GM19324 (cell line): ENCODE results near the gene SPIN1.

Experiments used
- ATAC-seq: cut with Tn5 transposase; IDR thresholded peaks from one replicate; pipeline ENCODE4 v1.9.1; 2021; ENCODE audit warnings: mild to moderate bottlenecking, moderate library complexity; ENCODE audit not compliant: unreplicated experiment, low FRiP score

Gene SPIN1

DNA sequence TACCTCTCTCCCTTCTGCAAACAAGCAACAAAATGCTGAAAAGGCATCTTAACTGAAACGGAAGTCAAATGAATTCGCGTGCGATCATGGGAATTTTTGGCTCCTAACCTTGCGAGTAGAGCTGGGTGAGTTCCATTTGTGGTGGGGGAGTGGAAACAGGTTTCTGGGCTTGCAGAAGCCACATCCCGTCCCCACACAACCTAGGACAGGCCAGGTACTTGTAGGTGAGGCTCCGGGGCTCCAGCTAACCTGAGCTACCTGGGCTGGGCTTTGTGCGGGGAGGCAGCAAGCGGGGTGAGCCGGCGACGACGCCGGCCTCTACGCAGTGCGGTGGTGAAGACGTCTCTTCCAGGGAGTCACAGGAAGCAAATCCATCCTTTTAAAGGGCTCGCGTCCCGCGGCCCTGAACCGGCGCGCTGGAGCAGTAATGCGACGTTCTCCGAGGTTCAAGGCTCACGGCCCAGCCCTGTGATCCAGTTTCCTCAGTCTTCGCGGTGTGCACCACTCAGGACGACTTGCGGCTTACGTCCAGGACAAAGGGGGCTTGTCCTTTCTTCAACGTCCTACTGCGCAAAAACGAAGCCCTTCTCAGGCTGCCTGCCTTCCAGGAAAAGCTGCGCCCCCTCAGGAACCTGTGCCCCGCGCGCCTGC, 567 bp upstream of the SPIN1 start:
- ATAC-seq = no peak

- ATAC-seq = peak; percentile 16
Observed at GRCh38 chr9:88388886-88389605, 802 bp downstream of the SPIN1 start.

DNA sequence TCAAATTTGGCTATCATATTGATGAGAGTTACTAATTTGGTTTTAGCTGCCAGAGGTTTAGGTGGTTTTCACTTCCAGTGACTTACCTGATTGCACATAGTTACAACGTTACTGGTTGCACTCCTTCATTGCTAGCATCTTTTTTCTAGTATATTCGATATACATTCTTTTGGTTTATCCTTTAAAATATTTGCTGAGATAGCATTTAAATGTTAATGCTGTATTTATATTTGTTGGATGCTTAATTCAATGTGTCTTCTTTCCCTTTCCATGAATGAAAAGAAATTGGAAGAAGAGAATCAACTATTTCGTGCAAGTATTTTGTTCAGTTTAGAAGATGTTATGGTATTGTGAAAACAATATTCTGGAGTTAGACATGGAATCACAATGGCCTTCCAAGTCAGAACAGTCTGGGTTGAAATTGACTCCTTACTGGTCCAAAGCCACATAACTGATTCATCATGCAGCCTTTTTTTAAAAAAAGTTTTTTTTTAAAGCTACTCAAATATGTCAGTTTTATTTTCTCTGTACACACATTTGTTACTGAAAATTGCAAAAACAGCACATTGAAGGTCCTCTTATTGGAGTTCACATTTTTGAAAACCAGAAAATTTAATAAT, 2.2 kb downstream of the SPIN1 start:
- no peak for ATAC-seq

GRCh38 chr9:88391236-88391635, 3.0 kb downstream of the SPIN1 start:
- no peak for ATAC-seq

- no peak for ATAC-seq
Observed at GRCh38 chr9:88391921-88392320, 3.7 kb downstream of the SPIN1 start.

GRCh38 chr9:88392549-88392948, 4.3 kb downstream of the SPIN1 start:
- ATAC-seq = no peak

- ATAC-seq = no peak
Observed at GRCh38 chr9:88396836-88397577, 8.8 kb downstream of the SPIN1 start.

- ATAC-seq = no peak
Observed at GRCh38 chr9:88398016-88398415, 9.8 kb downstream of the SPIN1 start.

GRCh38 chr9:88399966-88400365, 11.7 kb downstream of the SPIN1 start:
- ATAC-seq = no peak

GRCh38 chr9:88403340-88403739, 15.1 kb downstream of the SPIN1 start:
- no peak for ATAC-seq

GRCh38 chr9:88406051-88406450, 17.8 kb downstream of the SPIN1 start:
- ATAC-seq = no peak

- ATAC-seq = no peak
Observed at GRCh38 chr9:88411471-88411870, 23.2 kb downstream of the SPIN1 start.

- no peak for ATAC-seq
Observed at GRCh38 chr9:88414298-88414697, 26.1 kb downstream of the SPIN1 start.

DNA sequence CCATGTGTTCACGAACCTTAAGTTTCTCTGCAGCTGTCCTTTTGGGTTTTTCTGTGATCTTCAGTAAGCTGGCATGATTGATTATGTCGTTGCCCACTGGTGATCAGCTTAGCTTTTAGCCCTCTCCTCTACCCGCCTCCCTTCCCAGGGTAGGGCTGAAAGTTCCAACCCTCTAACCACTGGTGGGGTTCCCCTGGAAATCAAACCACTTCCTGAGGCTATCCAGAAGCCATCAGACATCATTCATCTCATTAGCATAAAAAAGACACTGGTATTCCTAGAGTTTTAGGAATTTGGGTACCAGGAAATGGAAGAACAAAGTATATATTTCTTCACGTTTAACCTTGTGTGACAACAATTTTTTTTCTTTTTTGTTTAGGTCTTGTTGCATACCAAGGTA, 29.8 kb downstream of the SPIN1 start:
- no peak for ATAC-seq

DNA sequence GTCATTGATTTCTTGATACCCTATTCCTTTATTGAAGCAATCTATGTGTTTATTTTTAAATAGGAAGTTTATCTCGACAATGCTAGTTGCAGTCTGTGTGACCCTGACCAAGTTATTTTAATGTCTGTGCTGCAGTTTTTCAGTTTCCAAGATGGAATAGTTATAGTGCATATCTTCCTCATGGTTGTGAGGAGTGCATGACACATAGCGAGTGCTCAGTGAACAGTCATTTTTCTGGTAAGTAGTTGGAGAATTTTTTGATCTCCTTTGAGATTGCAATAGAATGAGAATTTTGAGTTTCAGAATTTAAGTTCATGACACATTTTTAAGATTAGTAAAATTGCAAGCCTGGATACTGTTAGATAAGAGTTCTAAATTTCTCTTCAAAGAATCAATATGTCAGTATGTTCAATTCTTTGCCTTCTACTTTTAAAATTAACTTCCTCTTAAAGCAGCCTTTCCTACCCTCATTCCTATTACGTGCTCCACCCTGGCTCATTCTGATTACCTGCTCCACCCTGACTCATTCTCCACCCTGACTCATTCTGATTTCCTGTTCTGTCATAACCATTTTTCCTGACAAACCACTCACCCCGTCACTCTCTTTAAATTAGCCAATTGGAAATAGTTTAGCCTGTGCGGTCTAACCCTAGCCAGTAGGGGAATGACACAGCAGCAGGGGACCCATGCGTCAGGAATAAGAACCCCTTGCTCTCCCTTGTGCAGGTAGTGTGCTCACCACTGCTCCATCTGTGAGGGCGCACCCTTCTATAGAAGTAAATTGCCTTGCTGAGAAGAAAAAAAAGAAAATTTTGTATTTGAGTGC, 30.7 kb downstream of the SPIN1 start:
- ATAC-seq = no peak

DNA sequence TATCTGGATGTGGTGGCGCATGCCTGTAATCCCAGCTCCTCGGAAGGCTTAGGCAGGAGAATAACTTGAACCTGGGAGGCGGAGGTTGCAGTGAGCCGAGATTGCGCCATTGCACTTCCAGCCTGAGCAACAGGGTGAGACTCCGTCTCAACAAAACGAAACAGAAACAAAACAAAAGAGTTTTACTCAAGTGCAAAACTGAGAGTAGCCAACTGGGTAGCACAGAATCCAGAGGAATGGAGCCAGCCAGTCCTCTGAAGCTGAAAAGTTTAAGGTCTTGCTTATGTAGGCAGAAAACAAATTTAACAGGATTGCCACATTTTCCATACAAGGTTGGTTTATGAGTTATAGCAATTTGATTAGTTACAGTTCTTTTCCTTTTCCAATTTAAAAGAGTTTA, 32.0 kb downstream of the SPIN1 start:
- no peak for ATAC-seq

- ATAC-seq = no peak
Observed at GRCh38 chr9:88421348-88421747, 33.1 kb downstream of the SPIN1 start.

DNA sequence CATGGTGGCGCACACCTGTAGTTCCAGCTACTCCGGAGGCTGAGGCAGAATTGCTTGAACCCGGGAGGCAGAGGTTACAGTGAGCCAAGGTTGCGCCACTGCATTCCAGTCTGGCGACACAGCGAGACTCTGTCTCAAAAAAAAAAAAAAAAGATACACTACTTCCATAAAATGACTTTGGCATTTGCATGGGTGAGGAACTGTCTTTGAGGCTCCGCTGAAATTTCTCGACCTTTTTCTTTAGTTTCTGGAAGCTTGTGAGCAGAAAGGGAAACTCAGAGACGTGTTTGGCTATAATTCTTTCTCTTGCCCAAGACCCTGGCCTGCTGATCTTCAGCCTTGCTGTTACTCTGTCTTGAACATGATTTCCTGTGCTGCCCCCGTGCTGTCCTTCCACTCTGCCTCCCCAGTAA, 37.3 kb downstream of the SPIN1 start:
- ATAC-seq = no peak

DNA sequence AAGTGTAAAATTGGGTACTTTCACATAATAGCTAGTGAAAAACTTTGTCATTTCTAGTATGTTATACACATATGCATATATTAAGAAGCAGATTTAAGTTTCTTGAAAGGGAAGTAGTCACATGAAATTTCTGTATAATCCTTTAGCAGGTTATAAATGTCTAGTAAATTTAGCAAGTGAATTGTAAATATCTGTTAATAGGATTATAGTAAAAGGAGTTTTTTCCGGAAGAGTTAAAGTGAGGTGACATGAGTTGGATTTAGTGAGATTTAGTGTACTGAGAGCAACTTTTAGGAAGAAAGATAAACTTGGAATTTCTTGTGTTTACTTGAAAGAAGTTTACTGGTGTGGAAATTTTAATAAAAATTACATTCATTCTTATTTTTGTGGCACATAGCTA, 38.4 kb downstream of the SPIN1 start:
- no peak for ATAC-seq
